ENCODE results near the gene PTGR2.
A peak's percentile ranks its signal among the peaks of the same experiment; 100 is the strongest.
"Not testable (repeated sequence)": the region's sequence is repeated elsewhere in the genome, so short reads cannot be mapped to it uniquely, and the experiment has no call there.

PTGR2 gene

DNA sequence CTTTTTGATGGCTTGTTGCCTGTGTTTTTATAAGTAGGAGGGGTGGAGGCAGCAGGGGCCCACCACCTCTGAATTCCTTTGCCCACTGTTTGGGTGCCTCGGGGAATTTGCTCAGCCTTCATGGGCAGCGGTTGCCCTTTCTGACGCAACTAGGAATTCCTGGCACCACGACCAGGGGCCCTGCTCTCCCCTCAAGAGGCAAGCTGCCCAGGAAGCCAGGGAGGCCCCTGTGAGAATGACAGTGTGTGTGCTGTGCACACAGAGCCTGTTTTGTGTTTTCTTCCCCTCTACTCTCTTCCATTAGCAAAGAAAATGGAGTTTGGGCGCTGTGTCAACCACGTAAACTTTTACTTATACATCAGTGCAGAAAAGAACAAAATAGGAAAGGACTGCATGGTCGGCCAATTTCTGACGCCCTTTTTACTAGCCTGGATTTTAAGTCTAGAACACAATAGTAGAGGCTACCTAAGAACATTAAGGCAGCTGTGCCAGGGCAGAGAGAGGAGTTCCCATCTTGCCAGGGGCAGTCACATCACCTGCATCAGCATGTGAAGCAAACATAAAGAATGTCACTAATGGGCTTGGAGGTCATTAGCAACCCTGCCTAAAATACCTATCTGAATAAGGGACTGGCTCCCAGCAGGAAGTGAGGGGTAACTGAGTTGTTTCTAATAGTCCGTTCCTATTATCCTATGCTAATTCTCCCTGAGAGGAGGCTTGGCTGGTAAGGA, 17.9 kb upstream of the PTGR2 start:
- DNase-seq (ENCODE audit: low spot score), result no peak

- DNase-seq (ENCODE audit: low spot score), result no peak
Observed at GRCh38 chr14:73834261-73834625, 17.4 kb upstream of the PTGR2 start.

- DNase-seq (ENCODE audit: low spot score), result not testable (repeated sequence)
Observed at GRCh38 chr14:73838293-73839034, 13.2 kb upstream of the PTGR2 start.

- DNase-seq (ENCODE audit: low spot score), result no peak
Observed at GRCh38 chr14:73842201-73842600, 9.4 kb upstream of the PTGR2 start.

- no peak for DNase-seq (ENCODE audit: low spot score)
Observed at GRCh38 chr14:73842851-73843250, 8.8 kb upstream of the PTGR2 start.

DNA sequence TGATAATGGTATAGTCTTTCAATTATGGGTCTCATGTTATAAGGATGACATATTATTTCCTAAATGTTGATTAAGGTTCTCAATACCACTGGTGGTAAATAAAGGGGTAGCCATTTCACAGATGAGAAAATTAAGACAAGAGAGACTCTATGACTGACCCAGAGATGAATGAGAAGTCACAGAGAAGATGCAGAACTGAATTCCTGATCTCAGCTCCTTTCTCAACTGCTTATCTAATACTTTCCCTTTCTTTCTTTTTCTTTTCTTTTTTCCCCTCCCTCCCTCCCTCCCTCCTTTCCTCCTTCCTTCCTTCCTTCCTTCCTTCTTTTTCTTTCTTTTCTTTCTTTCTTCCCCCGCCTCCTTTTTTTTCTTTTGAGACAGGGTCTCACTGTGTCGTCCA, 8.3 kb upstream of the PTGR2 start:
- no peak for DNase-seq (ENCODE audit: low spot score)

DNA sequence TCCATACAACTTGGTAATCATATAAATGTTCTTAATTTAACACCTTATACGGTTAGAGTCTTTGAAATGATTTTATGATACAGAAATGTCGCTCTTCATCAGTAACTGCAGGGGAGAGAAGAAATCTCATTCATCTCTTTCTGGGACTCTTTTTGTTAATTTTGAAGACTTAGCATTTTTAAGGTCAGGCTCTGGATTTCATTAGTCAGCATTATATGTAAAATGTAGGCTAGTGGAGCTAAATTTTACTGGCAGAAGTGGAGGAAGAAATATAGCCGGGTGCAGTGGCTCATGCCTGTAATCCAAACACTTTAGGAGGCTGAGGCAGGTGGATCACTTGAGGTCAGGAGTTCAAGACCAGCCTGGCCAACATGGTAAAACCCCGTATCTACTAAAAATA, 4.7 kb upstream of the PTGR2 start:
- DNase-seq (ENCODE audit: low spot score), result no peak

- DNase-seq (ENCODE audit: low spot score), result peak; percentile 77
Observed at GRCh38 chr14:73851000-73851399, 631 bp upstream of the PTGR2 start.

GRCh38 chr14:73859145-73859544, 7.5 kb downstream of the PTGR2 start:
- no peak for DNase-seq (ENCODE audit: low spot score)

- no peak for DNase-seq (ENCODE audit: low spot score)
Observed at GRCh38 chr14:73861073-73861472, 9.4 kb downstream of the PTGR2 start.

- no peak for DNase-seq (ENCODE audit: low spot score)
Observed at GRCh38 chr14:73862480-73862879, 10.8 kb downstream of the PTGR2 start.

DNA sequence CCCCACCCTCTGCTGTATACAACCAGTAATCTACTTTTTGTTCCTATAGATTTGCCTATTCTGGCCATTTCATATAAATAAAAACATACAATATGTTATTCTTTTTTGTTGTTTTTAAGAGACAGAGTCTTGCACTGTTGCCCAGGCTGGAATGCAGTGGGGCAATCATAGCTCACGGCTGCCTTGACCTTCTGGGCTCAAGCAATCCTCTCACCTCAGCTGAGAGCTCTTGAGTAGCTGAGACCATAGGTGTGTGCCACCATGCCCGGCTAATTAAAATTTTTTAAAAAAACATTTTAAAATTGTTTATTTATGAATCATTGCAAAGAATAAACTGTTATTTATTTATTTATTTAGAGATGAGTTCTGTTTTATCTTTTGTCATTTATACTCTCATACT, 11.6 kb downstream of the PTGR2 start:
- DNase-seq (ENCODE audit: low spot score), result no peak

DNA sequence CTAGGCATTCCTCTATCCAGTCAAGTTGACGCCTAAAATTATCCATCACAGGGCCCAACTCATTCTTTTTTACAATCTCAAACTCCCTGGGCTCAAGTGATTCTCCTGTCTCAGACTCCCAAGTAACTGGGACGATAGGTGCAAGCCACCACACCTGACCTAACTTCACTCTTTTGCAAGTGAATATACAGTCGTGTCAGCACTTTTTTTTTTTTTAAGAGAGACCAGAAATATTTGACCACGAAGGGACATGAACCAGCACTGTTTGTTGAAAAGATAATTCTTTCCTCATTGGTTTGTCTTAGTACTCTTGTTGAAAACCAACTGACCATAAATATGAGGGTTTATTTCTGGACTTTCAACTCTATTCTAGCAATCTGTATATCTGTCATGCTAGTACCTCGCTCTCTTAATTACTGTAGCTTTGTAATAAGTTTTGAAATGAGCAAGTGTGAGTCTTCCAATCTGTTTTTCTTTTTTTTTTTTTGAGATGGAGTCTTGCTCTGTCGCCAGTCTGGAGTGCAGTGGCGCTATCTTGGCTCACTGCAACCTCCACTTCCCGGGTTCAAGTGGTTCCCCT, 14.0 kb downstream of the PTGR2 start:
- no peak for DNase-seq (ENCODE audit: low spot score)

- not testable (repeated sequence) for DNase-seq (ENCODE audit: low spot score)
Observed at GRCh38 chr14:73869754-73870153, 18.1 kb downstream of the PTGR2 start.

DNA sequence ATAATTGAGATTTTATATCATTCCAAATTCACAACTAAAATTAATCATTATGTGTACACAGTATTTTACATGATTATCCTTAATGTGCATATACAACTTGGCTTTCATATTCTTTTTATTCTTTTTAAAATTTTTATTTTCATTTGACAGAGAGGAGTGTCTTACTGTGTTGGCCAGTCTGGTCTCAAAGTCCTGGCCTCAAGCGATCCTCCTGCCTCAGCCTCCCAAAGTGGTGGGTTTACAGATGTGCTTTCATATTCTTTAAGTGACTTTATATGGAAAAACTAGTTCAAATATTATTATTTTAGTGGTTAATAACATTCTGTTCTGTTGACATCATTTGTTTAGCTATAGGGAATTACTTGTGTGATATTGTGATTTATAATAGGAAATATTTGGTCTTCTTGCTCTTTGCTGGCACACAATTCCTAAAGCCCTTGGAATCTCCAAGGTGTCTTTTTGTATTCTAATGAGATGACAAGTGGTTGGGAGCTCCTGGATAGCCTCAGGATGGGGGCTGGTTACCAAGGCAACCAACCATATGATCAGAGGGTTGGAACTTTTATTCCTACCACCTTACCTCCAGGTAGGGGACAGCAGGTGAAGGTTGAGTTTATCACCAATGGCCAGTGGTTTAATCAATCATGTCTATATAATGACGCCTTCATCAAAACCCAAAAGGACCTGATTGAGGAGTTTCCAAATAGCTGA, 19.0 kb downstream of the PTGR2 start:
- DNase-seq (ENCODE audit: low spot score), result no peak

GRCh38 chr14:73873660-73874059, 22.0 kb downstream of the PTGR2 start:
- no peak for DNase-seq (ENCODE audit: low spot score)

DNA sequence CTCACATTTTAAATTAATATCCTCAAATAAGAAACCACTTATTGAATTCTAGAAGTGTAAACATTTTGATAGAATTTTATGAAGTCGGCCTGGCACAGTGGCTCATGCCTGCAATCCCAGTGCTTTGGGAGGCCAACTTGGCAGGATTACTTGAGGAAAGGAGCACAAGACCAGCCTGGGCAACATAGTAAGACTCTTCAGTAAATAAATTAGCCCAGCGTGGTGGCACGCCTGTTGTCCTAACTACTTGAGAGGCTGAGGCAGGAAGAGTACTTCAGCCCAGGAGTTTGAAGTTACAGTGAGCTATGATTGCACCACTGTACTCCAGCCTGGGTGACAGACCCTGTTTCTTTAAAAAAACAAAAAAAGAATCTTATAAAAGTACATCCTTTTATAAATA, 26.2 kb downstream of the PTGR2 start:
- no peak for DNase-seq (ENCODE audit: low spot score)

DNA sequence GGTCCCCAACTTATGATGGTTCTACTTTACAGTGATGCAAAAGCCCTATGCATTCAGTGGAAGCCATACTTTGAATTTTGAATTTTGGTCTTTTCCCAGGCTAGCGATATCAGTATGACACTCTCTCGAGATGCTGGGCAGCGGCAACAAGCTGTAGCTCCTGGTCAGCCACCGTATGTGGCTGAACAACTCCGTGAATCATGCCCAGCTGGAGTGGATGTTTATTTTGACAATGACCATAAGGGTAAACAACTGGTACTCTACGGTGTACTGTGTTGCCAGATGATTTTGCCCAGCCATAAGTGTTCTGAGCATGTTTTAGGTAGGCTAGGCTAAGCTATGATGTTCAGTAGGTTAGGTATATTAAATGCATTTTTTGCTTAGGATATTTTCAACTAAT, 26.8 kb downstream of the PTGR2 start:
- no peak for DNase-seq (ENCODE audit: low spot score)

DNA sequence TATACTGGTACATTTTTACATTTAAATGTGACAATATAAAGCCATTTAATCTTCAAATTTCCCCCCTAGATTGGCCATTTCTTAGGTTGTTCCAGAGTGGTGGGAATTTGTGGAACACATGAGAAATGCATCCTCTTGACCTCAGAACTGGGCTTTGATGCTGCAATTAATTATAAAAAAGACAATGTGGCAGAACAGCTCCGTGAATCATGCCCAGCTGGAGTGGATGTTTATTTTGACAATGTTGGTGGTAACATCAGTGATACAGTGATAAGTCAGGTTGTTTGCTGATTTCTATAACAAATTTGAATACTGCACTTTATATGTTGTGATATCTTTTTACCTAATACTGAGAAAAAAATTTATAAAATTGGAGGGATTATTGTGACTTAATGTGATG, 27.4 kb downstream of the PTGR2 start:
- DNase-seq (ENCODE audit: low spot score), result no peak

DNA sequence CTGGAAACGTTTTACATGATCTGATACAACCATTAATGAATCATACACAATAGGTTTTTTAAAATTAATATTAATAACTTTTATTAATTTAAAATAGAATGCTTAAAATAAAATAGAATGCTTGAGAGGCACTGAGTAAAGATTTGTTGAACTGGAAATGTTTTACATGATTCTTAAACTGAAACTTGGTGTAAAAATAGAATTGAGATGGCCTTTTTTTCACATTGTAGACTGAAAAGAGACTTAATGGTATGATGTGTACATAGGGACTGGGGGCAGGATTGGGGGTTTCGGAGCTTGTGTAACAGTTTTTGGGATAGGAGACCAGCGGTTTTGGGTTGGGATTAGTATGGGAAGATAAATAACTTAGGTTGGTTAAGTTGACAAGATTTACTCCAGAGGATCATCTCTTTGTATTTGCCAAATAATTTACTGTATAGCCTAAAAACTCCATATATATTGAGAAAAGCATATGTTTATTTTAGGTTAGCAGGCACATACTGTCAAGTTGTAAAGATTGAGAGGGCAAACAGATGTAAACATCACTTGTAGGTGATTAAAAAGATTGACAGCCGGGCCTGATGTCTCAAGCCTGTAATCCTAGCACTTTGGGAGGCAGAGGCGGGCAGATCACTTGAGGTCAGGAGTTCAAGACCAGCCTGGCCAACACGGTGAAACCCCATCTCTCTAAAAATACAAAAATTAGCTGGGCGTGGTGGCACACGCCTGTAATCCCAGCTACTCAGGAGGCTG, 33.0 kb downstream of the PTGR2 start:
- DNase-seq (ENCODE audit: low spot score), result no peak

DNA sequence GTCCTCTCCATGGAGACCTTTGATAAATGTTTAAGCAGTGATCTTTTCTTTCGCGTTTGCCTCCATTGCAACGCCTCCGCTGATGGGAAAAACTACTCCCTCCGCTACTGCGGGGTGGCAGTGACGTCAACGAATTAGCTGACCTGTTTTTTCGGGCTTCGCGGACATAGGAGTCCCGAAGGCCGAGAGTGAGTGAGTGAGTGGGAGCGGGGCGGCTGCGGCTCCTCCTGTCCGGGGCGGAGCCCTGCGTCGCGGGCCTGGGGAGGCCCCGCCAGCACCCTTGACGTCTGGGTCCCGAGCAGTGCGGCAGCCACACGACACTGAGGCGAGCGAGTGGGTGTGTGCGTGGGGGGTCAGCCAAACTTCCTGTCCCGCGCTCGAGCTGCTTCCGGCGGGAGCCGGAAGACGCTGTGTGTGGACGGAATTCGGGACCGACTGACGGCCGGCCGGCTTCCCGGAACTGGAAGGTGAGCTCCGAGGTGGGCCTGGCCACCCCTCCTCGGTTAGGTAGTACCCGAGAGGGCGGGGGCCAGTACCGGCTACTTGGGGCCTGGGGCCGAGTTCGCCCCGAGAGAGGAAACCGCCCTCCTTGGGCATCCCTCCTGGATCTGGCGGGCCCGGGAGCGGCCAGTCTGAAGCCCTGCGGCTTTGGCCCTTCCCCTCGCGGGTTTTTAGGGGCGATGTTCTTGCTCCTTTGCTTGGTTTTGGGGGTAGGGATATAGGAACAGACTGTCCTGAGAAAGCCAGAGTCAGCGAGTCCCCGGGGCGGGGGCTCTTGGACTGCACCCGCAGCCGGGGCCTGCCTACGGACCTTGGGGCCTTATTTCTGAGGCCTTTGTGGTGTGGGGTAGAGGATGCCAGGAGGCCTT, 35.1 kb downstream of the PTGR2 start, which contains the start of gene ZNF410:
Gene ZNF410 (plus strand): TSS at position 411 of the 869 bp plus-strand sequence. CDS start 5,317 bp downstream, outside the sequence.
- peak; percentile 97 for DNase-seq (ENCODE audit: low spot score)

Measured in RKO (cell line).